IPS-18c (cell line): ENCODE measurements around the gene NCMAP.
A peak's percentile ranks its signal among the peaks of the same experiment; 100 is the strongest.
"Not testable (repeated sequence)": the region's sequence is repeated elsewhere in the genome, so short reads cannot be mapped to it uniquely, and the experiment has no call there.

Experiments used
- H3K4me3 ChIP-seq: 2 replicates; pipeline ENCODE4 v1.7.0; 2013; ENCODE audit warnings: low read depth, mild to moderate bottlenecking, low read length, moderate library complexity; ENCODE audit not compliant: insufficient read depth
- H3K9me3 ChIP-seq: one replicate; pipeline ENCODE4 v1.6.1; 2013; ENCODE audit warnings: mild to moderate bottlenecking, low read length, moderate library complexity; ENCODE audit not compliant: control insufficient read depth, insufficient read depth

Gene NCMAP

DNA sequence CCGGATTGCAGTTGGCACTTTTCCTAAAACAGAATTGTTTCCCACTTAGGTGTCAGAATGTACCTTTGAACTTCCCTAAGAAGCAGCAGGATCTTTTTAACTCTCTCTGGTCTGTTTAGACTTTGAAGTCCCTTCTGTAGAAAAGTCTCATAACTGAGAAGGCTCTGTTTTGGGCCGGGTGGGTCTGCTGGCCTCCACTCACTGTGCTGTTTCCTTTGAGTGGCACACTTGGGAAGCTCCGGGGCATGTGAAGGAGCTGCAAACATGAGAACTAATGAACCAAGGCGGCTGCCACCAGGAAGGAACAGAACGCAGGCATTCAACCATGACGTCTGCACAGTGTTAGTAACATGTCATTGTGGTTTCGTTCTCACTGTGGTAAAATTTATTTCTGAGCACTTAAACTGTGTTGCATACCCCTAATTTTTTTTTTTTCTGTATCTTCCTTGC lies 19.5 kb upstream of the NCMAP start:
- Histone ChIP-seq H3K9me3 (no peaks in the 10 kb centered on the region), H3K4me3 (no peak overlapping the region)

DNA sequence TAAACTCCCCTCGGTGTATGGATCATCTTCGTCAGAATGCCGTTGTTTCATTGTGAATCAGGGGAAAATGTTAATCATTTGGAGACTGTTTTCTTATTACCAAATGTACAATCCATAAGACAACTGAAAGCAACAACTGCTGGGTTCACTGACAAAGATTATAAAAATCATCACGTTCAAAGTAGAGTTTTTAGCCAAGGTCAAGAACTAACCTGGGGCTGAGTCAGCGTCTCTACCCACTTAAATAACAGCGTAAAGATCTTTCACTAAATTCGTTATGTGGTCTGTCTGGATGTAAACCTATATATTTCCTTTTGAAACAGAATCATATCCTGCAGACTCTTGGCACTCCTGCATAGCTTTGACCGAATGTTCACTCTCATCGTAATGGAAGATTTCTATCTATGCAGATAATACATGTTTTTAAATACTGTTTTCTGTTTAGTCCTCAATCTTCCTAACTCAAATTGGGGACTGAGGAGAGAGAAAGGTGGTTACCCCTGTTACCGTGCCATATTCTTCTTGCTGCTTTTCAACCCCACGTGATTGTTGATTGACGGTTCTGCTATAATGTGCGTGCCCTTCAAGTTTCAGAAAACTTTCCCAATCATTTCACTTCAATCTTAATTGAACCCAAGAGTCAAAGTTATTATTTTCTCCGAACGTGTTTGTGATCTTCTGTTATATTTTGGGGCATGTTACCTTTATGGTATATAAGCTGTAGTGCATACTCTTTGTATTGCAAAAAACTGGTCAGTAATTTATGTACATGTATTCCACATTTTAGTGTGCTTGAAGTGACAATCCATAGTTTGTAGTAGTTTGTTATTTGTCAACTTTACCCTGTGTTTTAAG lies 15.6 kb upstream of the NCMAP start:
- no peak overlapping the region for H3K4me3 ChIP-seq
- H3K9me3 ChIP-seq: no peaks in the 10 kb centered on the region

DNA sequence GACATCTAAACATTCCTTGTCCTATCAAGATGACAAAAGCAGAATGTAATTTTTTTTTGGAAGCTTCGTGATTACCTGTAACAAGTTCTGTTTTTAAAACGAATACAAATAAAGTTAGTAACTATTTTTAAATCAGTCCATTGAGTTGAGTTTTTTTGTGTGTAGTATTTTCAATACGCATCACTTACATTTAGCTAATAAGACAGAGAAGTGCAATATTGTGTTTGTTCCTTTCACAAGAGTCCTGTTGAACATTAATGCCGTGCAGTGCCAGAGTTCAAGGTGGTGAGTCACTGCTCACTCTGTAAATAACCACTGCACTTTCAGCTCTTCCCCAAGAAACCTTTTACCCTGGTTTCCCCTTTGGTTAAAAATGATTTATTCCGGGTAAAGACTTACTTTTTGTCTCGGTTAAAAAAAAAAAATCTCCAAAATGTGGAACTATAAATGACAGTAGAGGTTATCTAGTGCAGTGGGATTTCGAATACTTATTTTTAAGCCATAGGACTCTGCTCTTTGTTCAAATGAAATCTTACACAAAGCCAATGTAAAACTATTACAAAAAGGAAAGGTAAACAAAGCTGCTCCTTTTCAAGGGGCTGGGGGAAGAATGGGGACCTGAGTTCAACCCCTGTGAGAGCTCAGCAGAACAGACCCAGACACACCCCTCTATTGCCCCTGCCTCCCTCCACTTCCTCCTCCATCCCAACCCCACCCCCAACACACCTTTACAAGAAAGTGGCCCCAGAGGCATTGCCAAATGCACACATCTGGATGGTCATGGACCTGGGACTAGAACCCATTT lies 14.8 kb upstream of the NCMAP start:
- H3K9me3 ChIP-seq: no peaks in the 10 kb centered on the region
- H3K4me3 ChIP-seq: no peak overlapping the region

DNA sequence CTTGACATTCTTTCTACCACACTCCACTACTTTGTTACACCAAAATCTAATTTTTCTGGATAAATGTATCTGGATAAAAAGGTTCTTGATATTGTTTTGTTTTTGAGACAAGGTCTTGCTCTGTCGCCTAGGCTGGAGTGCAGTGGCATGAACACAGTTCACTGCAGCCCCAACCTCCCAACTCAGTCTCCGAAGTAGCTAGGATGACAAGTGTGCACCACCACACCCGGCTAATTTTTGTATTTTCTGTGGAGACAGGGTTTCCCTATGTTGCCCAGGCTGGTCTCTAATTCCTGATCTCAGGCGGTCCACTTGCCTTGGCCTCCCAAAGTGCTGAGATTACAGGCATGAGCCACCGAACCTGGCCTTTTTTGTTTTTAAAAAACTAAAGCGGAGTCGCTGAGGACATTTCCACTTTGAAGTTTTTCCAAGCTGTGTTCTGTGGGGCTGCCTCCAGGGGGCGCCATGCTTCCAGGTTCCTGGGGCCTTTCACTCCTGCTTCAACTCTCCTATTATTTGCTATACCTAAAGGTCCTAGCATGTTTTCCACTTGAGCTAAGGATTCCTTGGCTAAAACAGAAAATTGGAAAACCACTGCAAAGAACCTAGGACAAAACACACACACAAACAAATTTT lies 14.1 kb upstream of the NCMAP start:
- Histone ChIP-seq H3K4me3 (no peak overlapping the region), H3K9me3 (no peaks in the 10 kb centered on the region)

DNA sequence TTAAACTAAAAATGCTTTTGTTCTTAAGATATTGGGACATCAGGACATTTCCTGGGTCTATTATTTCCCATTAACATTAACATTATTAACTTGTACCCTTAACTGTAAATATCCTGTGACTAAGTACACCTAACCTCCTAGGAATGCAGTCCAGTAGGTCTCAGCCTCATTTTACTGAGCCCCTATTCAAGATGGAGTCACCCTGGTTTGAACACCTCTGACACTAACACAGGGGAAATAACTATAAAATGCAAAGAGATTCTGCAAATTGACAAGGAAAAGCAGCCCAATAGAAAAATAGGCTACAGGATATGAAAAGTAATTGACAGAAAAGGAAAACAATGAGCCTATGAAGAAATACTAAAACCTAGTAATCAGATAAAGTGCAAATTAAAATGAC lies 11.6 kb upstream of the NCMAP start:
- H3K9me3 ChIP-seq: no peaks in the 10 kb centered on the region

DNA sequence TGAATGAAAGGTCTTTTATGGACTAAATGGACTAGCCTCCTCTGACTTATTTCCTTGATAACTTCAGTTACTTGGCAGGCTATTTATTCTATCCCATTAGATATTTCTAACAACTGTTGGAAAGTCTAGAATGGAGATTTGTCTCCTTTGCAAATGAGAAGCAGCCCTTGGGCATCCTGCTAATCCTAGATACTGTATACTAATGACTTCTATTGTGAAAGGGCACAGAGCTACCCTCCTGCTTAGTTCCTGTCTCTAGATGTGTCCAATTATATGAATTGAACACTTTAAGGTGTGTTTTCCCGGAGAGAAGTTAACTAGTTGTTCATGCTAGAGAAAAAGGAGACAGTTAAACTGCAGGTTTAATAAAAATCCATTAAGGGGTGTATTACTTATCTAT lies 10.2 kb upstream of the NCMAP start:
- Histone ChIP-seq H3K9me3 (no peaks in the 10 kb centered on the region), H3K4me3 (no peak overlapping the region)

More for the DNA sequence above, 11.6 kb upstream of the NCMAP start:
- H3K4me3 ChIP-seq: no peak overlapping the region

DNA sequence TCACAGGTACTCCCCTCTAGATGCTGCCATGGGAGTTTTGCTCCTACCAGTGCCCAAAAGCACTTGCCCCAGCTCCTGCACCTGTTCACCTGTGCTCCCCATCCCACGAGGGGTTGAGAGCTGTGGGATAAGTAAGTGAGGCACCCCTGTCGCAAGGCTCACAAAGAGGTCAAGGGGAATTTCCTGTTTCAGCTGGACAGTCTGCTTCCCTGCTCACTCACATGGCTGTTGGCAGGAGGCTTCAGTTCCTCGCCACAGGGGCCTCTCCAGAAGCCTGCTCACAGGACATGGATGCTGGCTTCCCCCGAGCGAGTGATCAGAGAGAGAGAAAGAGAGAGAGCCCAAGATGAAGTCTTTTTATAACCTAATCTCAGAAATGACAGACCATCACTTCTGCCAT lies 8.7 kb upstream of the NCMAP start:
- no peak overlapping the region for H3K4me3 ChIP-seq

DNA sequence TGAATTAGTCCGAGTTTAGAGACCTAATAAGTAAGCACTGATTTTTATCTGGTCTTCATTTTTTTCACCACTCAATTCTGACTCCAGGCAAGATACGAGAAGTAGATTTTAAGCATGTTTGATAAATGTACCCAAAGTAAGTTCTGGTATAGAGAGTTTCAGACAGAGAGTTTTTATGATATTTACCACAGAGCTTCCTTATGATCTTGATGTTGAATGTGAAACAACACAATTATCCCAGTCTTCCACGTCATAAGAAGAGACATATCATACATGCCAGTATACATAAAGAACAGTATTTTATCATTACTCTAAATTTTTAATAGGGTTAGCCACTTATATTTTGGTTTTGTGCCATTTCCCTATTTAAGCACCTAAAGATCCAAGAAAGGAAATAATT lies 7.8 kb upstream of the NCMAP start:
- Histone ChIP-seq H3K4me3 (no peak overlapping the region), H3K9me3 (no peaks in the 10 kb centered on the region)

More for the DNA sequence above, 8.7 kb upstream of the NCMAP start:
- H3K9me3 ChIP-seq: no peaks in the 10 kb centered on the region

DNA sequence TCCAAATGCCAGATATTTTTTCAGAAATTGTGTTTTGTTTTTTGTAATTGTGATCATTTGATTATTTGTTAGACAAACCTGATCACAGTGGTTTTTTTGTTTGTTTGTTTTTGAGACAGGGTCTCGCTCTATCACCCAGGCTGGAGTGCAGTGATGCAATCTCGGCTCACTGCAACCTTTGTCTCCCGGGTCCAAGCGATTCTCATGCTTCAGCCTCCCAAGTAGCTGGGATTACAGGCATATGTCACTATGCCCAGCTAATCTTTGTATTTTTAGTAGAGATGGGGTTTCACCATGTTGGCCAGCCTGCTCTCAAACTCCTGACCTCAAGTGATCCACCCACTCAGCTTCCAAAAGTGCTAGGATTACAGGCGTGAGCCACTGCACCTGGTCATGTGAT lies 6.7 kb upstream of the NCMAP start:
- not testable (repeated sequence) for H3K4me3 ChIP-seq, H3K9me3 ChIP-seq

DNA sequence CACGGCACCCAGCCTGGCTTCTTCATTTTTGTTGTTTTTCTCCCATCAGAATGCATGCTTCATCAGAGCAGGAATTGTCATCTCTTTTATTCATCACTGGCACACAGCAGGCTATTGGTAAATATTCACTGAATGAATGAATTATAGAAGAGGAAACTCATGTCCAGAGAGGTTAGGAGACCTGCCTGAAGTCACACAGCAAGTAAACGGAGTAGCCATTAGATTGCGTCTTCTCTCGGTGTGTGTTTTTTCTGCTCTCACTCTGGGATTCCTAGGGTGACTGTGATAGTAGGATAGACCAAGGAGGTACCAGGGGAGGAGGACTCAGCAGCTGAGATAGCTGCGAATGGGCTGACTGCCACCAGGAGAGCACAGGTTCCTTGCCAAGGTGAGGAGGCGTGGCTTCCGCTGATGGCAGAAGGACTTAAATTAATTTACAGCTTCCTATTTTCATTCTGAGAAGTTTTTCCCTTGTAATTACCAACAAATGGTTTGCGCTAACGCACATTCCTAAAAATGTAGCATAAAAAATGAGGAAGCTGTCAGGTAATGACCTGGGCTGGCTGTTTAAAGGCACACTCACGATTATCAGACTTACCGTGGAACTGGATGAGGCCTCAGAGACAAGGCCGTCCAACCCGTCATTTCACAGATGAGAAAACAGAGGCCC lies 4.5 kb upstream of the NCMAP start:
- H3K9me3 ChIP-seq: no peaks in the 10 kb centered on the region

DNA sequence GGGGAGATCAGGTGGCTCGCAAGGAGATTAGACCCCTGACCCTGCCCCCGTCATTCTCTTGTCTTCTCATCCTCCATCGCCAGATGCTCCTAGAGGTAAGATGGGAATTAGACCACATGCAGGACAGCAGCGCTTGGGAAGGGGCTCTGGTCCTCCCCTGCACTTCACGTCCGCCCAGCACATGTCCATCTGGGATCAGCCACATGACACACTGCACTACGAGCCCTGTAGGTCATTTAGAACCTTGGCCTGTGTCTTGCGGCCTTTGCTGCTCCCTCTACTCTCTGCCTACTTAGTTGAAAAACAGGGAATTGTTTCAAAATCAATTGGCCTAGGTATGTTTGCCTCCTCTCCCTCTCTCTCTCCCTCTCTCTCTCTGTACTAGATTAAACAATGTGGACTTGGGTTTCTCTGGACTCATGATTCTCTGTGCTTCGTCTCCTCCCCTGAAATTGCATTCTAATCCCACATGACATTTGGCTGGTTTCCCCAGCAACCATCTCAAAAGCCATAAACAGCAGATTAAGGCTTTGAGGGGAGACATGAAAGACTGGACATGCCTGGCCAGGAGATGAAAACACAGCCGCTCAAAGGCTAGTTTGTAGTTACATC lies 3.8 kb upstream of the NCMAP start:
- Histone ChIP-seq H3K4me3 (no peak overlapping the region), H3K9me3 (no peaks in the 10 kb centered on the region)

More for the DNA sequence above, 4.5 kb upstream of the NCMAP start:
- H3K4me3 ChIP-seq: no peak overlapping the region

DNA sequence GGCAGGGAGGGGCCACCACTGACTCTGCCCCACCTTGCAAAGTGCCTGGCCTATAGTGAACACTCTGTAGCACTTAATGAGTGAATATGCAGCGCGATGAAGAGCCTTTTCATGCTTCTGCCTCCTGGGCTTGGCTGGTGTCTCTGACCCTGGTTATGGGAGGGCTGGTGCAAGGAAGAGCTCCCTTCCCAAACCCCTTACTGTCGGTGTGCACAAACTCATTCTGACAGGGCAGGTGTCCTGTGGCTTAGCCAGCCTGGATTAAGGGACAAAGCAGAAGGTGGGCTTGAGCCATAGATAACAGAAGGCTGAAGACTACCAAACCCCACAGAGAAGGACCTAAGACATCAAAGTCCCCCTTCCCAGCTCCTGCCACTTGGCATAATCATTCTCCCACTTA lies 2.0 kb upstream of the NCMAP start:
- H3K4me3 ChIP-seq: no peak overlapping the region
- H3K9me3 ChIP-seq: no peaks in the 10 kb centered on the region

DNA sequence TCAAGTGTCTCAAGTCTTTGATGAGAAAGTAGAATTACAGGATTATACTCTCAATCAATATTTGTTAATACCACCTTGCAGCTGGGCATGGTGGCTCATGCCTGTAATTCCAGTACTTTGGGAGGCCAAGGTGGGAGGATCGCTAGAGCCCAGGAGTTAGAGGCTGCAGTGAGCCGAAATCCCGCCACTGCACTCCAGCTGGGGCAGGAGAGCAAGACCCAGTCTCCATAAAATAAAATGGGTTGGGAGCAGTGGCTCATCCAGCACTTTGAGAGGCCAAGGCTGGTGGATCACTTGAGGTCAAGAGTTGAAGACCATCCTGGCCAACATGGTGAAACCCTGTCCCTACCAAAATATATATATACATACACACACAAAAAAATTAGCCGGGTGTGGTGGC lies 1.2 kb upstream of the NCMAP start:
- Histone ChIP-seq H3K9me3 (no peaks in the 10 kb centered on the region), H3K4me3 (no peak overlapping the region)

DNA sequence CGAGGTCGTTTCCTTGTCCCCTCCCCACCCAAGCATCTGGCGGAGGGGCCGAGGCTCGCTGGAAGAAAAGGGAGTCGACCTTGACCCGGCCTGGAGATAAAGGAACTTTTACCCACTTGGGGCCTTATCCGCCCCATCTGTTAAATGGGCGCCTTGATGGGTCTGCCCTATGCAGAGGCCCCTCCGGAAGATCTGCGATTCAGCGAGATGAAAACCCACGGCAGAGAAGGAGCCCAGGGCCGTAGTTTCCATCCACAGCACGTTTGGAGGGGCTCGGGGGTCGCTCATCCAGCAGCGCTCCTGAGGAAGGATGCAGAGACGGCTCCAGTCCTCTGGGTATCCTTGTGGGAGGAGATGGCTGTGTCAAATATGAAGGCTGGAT lies 518 bp downstream of the NCMAP start:
- no peaks in the 10 kb centered on the region for H3K9me3 ChIP-seq
- peak overlapping the region; percentile 46; the same call in 1 of the 2 replicates for H3K4me3 ChIP-seq

DNA sequence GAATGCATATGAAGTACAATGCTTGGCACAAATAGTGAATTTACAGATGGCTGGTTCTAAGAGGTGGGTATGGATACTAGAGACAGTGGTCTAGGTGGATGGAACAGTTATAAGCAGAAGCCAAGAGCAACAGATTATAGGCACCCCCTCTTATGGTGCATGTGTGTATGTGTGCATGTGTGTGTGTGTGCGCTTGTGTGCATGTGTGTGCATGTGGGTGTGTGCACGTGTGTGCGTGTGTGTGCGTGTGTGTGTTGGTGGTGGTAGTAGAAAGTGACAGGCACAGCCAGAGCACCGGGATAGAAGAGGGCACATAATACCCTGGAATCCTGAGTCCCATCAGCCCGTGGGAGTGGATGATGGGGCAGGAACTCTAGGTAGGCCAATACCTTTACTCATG lies 1.3 kb downstream of the NCMAP start:
- no peaks in the 10 kb centered on the region for H3K9me3 ChIP-seq
- H3K4me3 ChIP-seq: no peak overlapping the region

DNA sequence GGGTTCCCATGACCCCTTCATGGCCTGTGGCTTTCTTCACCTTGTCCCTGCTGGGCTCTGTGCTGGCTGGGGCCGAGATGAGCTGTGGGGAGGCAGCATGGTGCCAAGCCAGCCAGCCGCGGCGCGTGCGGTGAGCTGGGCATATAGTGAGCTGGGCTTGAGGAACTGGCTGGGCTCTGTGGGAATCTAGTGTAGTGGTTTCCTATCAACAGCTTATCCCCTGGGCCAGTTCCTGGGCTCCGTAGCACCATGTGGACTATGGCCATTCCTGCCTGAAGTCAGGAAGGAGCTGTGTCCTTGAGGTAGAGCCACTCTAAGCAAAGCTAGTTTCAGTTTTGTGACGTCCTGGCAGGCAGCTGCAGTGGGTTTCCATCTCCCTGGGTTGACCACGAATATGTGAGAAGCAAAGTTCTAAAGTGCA lies 1.8 kb downstream of the NCMAP start:
- Histone ChIP-seq H3K9me3 (no peaks in the 10 kb centered on the region), H3K4me3 (no peak overlapping the region)

DNA sequence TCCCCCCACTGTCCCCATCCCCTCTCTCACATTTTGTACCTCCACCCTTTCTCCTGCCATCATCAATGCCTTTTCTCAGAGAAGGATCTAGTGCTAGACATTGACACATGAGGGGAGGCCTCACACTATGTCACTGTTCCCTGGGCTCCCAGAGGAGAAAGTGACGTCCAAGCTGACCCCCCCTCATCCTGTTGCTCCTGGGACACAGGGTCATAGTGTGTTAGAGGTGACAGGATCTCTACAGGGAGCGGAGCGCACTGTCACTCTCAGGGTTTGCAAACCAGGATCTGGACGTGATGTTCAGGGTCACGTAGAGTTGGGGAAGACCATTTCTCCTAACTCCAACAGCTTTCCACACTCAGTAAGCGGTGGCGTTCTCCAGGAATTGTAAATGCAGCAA lies 2.6 kb downstream of the NCMAP start:
- no peak overlapping the region for H3K4me3 ChIP-seq
- no peaks in the 10 kb centered on the region for H3K9me3 ChIP-seq
